Measurements from ENCODE around the gene BBX.

DNA sequence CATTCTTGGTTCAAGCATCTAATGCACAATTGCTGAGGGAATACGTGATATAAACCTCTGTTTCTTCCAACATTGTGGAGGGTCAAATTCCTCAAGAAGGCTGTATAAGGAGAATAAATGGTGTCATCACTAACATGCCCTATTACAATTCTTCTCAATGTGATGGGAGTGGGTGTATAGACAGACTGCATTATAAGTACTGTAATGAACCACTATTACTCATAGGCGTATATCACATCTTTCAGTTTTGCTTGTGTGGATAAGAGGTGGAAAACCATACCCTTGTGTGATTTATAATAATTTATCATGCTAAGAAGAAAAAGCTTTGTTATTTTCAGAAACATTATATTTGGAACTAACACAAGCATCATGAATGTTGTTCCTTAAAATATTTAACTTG, 35.3 kb upstream of the BBX start:
- TF ChIP-seq GATA2 (IDR thresholded peaks at IDR 0.05; ENCODE audit: low read depth, low read length): no peak
- no peak for TF ChIP-seq GATA3 (IDR thresholded peaks at IDR 0.05; ENCODE audit: low read depth, low read length)
